Liver (tissue), 9 donors: ENCODE results near the gene PIN1. TPM values are rescaled to one million over a fixed set of nuclear protein-coding genes. Genes with fewer than 3 reads are reported as not detected.

Experiments
- DNase-seq: peaks from one replicate; pipeline ENCODE4 v3.0.0-alpha.2; 2017; ENCODE audit warnings: low spot score
- H3K27ac ChIP-seq, 2 donors: one replicate each; pipeline ENCODE4 v1.7.0; 2013; ENCODE audit warnings: inconsistent platforms in 2 of 2, low read length in 2 of 2, control low read depth in 1 of 2, low read depth in 1 of 2, mild to moderate bottlenecking in 1 of 2
- H3K27me3 ChIP-seq, 4 donors: one replicate each; pipeline versions ENCODE4 v1.6.1 to v1.7.0; 2013; ENCODE audit warnings: low read length in 3 of 4, inconsistent platforms in 1 of 4, mild to moderate bottlenecking in 1 of 4, moderate library complexity in 1 of 4; ENCODE audit not compliant: control insufficient read depth in 4 of 4, insufficient read depth in 4 of 4
- H3K36me3 ChIP-seq, 4 donors: one replicate each; pipeline versions ENCODE4 v1.6.1 to v1.7.0; 2013; ENCODE audit warnings: low read length in 3 of 4, mild to moderate bottlenecking in 3 of 4, low read depth in 1 of 4, moderate library complexity in 1 of 4; ENCODE audit not compliant: control insufficient read depth in 4 of 4, insufficient read depth in 3 of 4
- H3K4me1 ChIP-seq, 4 donors: one replicate each; pipeline versions ENCODE4 v1.6.1 to v1.7.0; 2013; ENCODE audit warnings: low read length in 3 of 4, mild to moderate bottlenecking in 3 of 4, moderate library complexity in 1 of 4; ENCODE audit not compliant: control insufficient read depth in 4 of 4, insufficient read depth in 4 of 4
- H3K4me3 ChIP-seq, 3 donors: one replicate each; pipeline versions ENCODE4 v1.6.1 to v1.7.0; 2013; ENCODE audit warnings: low read length in 3 of 3, control low read depth in 1 of 3, low read depth in 1 of 3, mild to moderate bottlenecking in 1 of 3
- H3K9ac ChIP-seq, 2 donors: one replicate each; pipeline ENCODE4 v1.7.0; 2013; ENCODE audit warnings: low read length in 2 of 2, mild to moderate bottlenecking in 2 of 2, moderate library complexity in 2 of 2, control low read depth in 1 of 2, low read depth in 1 of 2
- H3K9me3 ChIP-seq, 4 donors: one replicate each; pipeline versions ENCODE4 v1.6.1 to v1.7.0; 2013; ENCODE audit warnings: low read length in 3 of 4; ENCODE audit not compliant: control insufficient read depth in 4 of 4
- ATF3 ChIP-seq: IDR thresholded peaks from 2 replicates; pipeline ENCODE4 v1.6.1; 2016; ENCODE audit warnings: antibody characterized with exemption
- CTCF ChIP-seq: fragments of 150-350 bp; IDR thresholded peaks from 2 replicates; pipeline ENCODE4 v1.5.1; 2017; ENCODE audit warnings: improper control_type of control experiment, low read depth, low read length; ENCODE audit not compliant: missing input control
- EGR1 ChIP-seq, 2 donors: IDR thresholded peaks; 2 replicates each; pipeline ENCODE4 v1.6.1; 2016 to 2018; ENCODE audit warnings: antibody characterized with exemption in 2 of 2, low read depth in 2 of 2
- FOXA1 ChIP-seq: IDR thresholded peaks from 2 replicates; pipeline ENCODE4 v1.6.1; 2016; ENCODE audit warnings: antibody characterized with exemption
- FOXA2 ChIP-seq: IDR thresholded peaks from 2 replicates; pipeline ENCODE4 v1.6.1; 2016; ENCODE audit warnings: antibody characterized with exemption
- GABPA ChIP-seq, 2 donors: IDR thresholded peaks in 1 of 2; conservative IDR thresholded peaks in 1 of 2; 2 replicates each; pipeline ENCODE4 v1.6.1; 2016; ENCODE audit warnings: antibody characterized with exemption in 2 of 2, mild to moderate bottlenecking in 1 of 2, moderate library complexity in 1 of 2
- HNF4A ChIP-seq, 2 donors: conservative IDR thresholded peaks; 2 replicates each; pipeline ENCODE4 v1.6.1; 2016; ENCODE audit warnings: antibody characterized with exemption in 2 of 2, mild to moderate bottlenecking in 2 of 2
- HNF4G ChIP-seq: IDR thresholded peaks from 2 replicates; pipeline ENCODE4 v1.6.1; 2016; ENCODE audit warnings: antibody characterized with exemption
- JUND ChIP-seq, 2 donors: IDR thresholded peaks; 2 replicates each; pipeline ENCODE4 v1.6.1; 2016; ENCODE audit warnings: antibody characterized with exemption in 2 of 2
- MAX ChIP-seq: IDR thresholded peaks from 2 replicates; pipeline ENCODE4 v1.6.1; 2016; ENCODE audit warnings: antibody characterized with exemption
- NR2F2 ChIP-seq: IDR thresholded peaks from 2 replicates; pipeline ENCODE4 v1.6.1; 2016; ENCODE audit warnings: antibody characterized with exemption
- RAD21 ChIP-seq, 2 donors: IDR thresholded peaks; 2 replicates each; pipeline ENCODE4 v1.6.1; 2016; ENCODE audit warnings: antibody characterized with exemption in 2 of 2, mild to moderate bottlenecking in 2 of 2
- REST ChIP-seq: IDR thresholded peaks from 2 replicates; pipeline ENCODE4 v1.6.1; 2016; ENCODE audit warnings: antibody characterized with exemption, mild to moderate bottlenecking
- RXRA ChIP-seq, 2 donors: IDR thresholded peaks; 2 replicates each; pipeline ENCODE4 v1.6.1; 2017 to 2018; ENCODE audit warnings: antibody characterized with exemption in 2 of 2, mild to moderate bottlenecking in 1 of 2
- SP1 ChIP-seq: IDR thresholded peaks from 2 replicates; pipeline ENCODE4 v1.6.1; 2018; ENCODE audit warnings: antibody characterized with exemption, mild to moderate bottlenecking
- TAF1 ChIP-seq: conservative IDR thresholded peaks from 2 replicates; pipeline ENCODE4 v1.6.1; 2016; ENCODE audit warnings: antibody characterized with exemption, mild to moderate bottlenecking
- YY1 ChIP-seq: IDR thresholded peaks from 2 replicates; pipeline ENCODE4 v1.6.1; 2016; ENCODE audit warnings: antibody characterized with exemption, mild to moderate bottlenecking
- ZBTB33 ChIP-seq: IDR thresholded peaks from 2 replicates; pipeline ENCODE4 v1.6.1; 2016; ENCODE audit warnings: antibody characterized with exemption
- WGBS: extraction: QIAGEN DNeasy Blood & Tissue Kit; methylation state at CpG from one replicate; pipeline ENCODE4 v1.1.7; 2013; 5-methylcytosine and 5-hydroxymethylcytosine counted together
- polyA plus RNA-seq, 2 donors: library from polyadenylated mRNA; stranded (reverse) in 1 of 2; unstranded in 1 of 2; fragments of 200-250 nt in 1 of 2; fragments of >200 nt in 1 of 2; fragmentation: Nextera tagmentation in 1 of 2; extraction: Ambion mirVana in 1 of 2; gene quantifications; one replicate each; pipeline versions ENCODE4 v1.2.1 to v1.2.3, GENCODE V29; 2013 to 2015
- total RNA-seq, 2 donors: library from RNA; depleted of rRNA; stranded (reverse); fragments of >200 nt; gene quantifications; one replicate each; pipeline ENCODE4 v1.2.3, GENCODE V29; 2014
- donor health status: healthy.
- donor health status: healthy.
- donor health status: healthy.
- donor health status: healthy.
- donor health status: healthy.

The PIN1 gene
- total and polyA plus RNA-seq, 4 donors, result 34.4 to 51.3 (median 39.9) TPM

- no peak overlapping the region for H3K27ac ChIP-seq
- WGBS, result 84% methylated on average over 10 of the region's 10 CpGs
- DNase-seq, result no peak
Measured at GRCh38 chr19:9857920-9858746, 23.0 kb downstream of the PIN1 start.

More at GRCh38 chr19:9857920-9858746, 23.0 kb downstream of the PIN1 start:
- TF ChIP-seq HNF4G (no peak), RAD21 (IDR thresholded peaks at IDR 0.05) (no peak), NR2F2 (no peak), REST (no peak), FOXA2 (no peak), SP1 (no peak), GABPA (IDR thresholded peaks at IDR 0.05 in 1 of 2, conservative IDR thresholded peaks at IDR 0.05 in 1 of 2) (no peak), YY1 (no peak), EGR1 (IDR thresholded peaks at IDR 0.05; ENCODE audit: low read depth in 2 of 2) (no peak), RXRA (IDR thresholded peaks at IDR 0.05) (no peak), HNF4A (conservative IDR thresholded peaks at IDR 0.05) (no peak), FOXA1 (no peak), ZBTB33 (no peak), CTCF (no peak), JUND (IDR thresholded peaks at IDR 0.05) (no peak), ATF3 (no peak), TAF1 (no peak), MAX (no peak)
- peaks cover 0 to 3% (median 1%) of the 10 kb centered on the region in 4 donors for H3K36me3 ChIP-seq
- no peaks in the 10 kb centered on the region for H3K9me3 ChIP-seq
- H3K4me3 ChIP-seq, result no peak overlapping the region
- no peaks in the 10 kb centered on the region for H3K27me3 ChIP-seq
- no peak overlapping the region for H3K9ac ChIP-seq
- peaks cover 0 to 6% (median 2%) of the 10 kb centered on the region in 4 donors for H3K4me1 ChIP-seq
